Activated CD8-positive, alpha-beta memory T cell treated with anti-CD3 and anti-CD28 coated beads for 24 hours (primary cell): Measurements from ENCODE around the gene AMD1.

Source experiments
- DNase-seq: peaks from one replicate; pipeline ENCODE4 v3.0.0-alpha.2; 2020

The AMD1 gene

GRCh38 chr6:110944681-110945151 is 70.1 kb downstream of the AMD1 start:
- peak; percentile 66 for DNase-seq
